Activated naive CD8-positive, alpha-beta T cell treated with anti-CD3 and anti-CD28 coated beads, Interleukin-2, amount 10 ng/mL, durations not matched to agents 7 days and 5 days (primary cell): Measurements from ENCODE around the gene SCYL2. TPM values are rescaled to one million over a fixed set of nuclear protein-coding genes. Genes with fewer than 3 reads are reported as not detected.
"Not testable (repeated sequence)": the region's sequence is repeated elsewhere in the genome, so short reads cannot be mapped to it uniquely, and the experiment has no call there.

ENCODE experiments used
- ATAC-seq: fragments of 150-1000 bp; cut with Tn5 transposase; one replicate; pipeline ENCODE4 v1.10.0; 2021; ENCODE audit warnings: low read depth, moderate library complexity
- POLR2A ChIA-PET: fragments of 350-600 bp; sonication (Branson Sonifier 250); formaldehyde crosslinking; loops from one replicate; lab custom pipeline; 2021; ENCODE audit warnings: antibody characterized with exemption; lab: Charles Lee
- DNase-seq: peaks from one replicate; pipeline ENCODE4 v3.0.0; 2021
- H3K27ac Mint-ChIP-seq: one replicate; pipeline ENCODE4 v1.8.0; 2022; ENCODE audit warnings: mild to moderate bottlenecking, mixed read lengths
- H3K27me3 Mint-ChIP-seq: one replicate; pipeline ENCODE4 v1.8.0; 2022; ENCODE audit warnings: mild to moderate bottlenecking, moderate library complexity, mixed read lengths
- H3K36me3 Mint-ChIP-seq: one replicate; pipeline ENCODE4 v1.8.0; 2021; ENCODE audit warnings: mild to moderate bottlenecking, mixed read lengths
- H3K4me1 Mint-ChIP-seq: one replicate; pipeline ENCODE4 v1.8.0; 2021; ENCODE audit warnings: mixed read lengths
- H3K4me3 Mint-ChIP-seq: one replicate; pipeline ENCODE4 v1.8.0; 2022; ENCODE audit warnings: mild to moderate bottlenecking, moderate library complexity, mixed read lengths
- H3K9me3 Mint-ChIP-seq: one replicate; pipeline ENCODE4 v1.8.0; 2021; ENCODE audit warnings: mixed read lengths
- total RNA-seq, 2 experiments: library from RNA; stranded (reverse); gene quantifications; one replicate each; pipeline ENCODE4 v1.2.3, GENCODE V29; 2021

Gene SCYL2
- total RNA-seq, 2 experiments from 2014 or later: 37.2 to 37.8 TPM

GRCh38 chr12:100273782-100274181, 6.8 kb downstream of the SCYL2 start:
- H3K9me3 Mint-ChIP-seq: no peaks in the 10 kb centered on the region
- peaks cover 20% of the 10 kb centered on the region for H3K36me3 Mint-ChIP-seq
- no peaks in the 10 kb centered on the region for H3K27me3 Mint-ChIP-seq
- H3K4me1 Mint-ChIP-seq: peaks cover 24% of the 10 kb centered on the region
- POLR2A ChIA-PET: no interaction called here
- H3K27ac Mint-ChIP-seq: no peak overlapping the region
- no peak for ATAC-seq
- no peak overlapping the region for H3K4me3 Mint-ChIP-seq
- no peak for DNase-seq

- ATAC-seq (no peak), DNase-seq (no peak)
- Mint-ChIP-seq H3K4me1 (peaks cover 19% of the 10 kb centered on the region), H3K27me3 (no peaks in the 10 kb centered on the region), H3K27ac (no peak overlapping the region), H3K4me3 (no peak overlapping the region), H3K9me3 (no peaks in the 10 kb centered on the region), H3K36me3 (peaks cover 20% of the 10 kb centered on the region)
- POLR2A ChIA-PET: no interaction called here
Observed at GRCh38 chr12:100274291-100274690, 7.3 kb downstream of the SCYL2 start.

GRCh38 chr12:100279159-100279558, 12.2 kb downstream of the SCYL2 start:
- no peak for ATAC-seq
- Mint-ChIP-seq H3K27ac (no peak overlapping the region), H3K27me3 (no peaks in the 10 kb centered on the region), H3K36me3 (peaks cover 15% of the 10 kb centered on the region), H3K9me3 (no peaks in the 10 kb centered on the region), H3K4me1 (peaks cover 4% of the 10 kb centered on the region), H3K4me3 (no peak overlapping the region)
- POLR2A ChIA-PET: no interaction called here
- DNase-seq: no peak

DNA sequence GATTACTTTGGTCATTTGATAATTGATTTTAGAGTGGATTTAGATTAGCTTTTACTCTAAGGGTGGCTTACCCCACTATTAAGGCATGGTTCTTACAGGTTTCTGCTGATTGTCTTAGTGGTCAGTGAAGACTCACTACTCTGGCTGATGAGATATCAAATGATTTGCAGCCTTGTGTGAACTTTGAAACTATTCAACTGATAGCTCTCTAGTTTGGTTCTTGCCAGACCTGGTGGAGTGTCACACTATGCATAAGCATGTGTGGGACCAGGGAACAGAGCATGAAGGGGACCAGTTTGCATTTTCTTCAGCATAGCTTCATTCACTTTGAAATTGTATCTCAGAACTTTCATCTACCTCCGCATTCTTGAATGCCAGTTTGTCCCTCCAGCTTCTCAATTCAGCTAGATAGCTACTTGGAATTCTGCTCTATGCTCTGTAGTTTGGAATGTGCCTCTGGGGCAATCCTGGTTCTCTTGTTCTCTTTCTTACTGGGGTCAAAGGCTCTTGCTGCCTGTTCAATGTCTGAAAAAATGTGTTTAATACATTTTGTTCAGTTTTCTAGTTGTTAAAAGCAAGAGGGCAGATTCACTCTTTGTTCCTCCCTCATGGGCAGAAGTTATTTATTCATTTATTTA, 12.7 kb downstream of the SCYL2 start:
- Mint-ChIP-seq H3K27me3 (no peaks in the 10 kb centered on the region), H3K9me3 (no peaks in the 10 kb centered on the region), H3K4me3 (no peak overlapping the region), H3K36me3 (peaks cover 10% of the 10 kb centered on the region), H3K4me1 (peaks cover 4% of the 10 kb centered on the region), H3K27ac (no peak overlapping the region)
- no peak for DNase-seq
- POLR2A ChIA-PET: no interaction called here
- no peak for ATAC-seq

DNA sequence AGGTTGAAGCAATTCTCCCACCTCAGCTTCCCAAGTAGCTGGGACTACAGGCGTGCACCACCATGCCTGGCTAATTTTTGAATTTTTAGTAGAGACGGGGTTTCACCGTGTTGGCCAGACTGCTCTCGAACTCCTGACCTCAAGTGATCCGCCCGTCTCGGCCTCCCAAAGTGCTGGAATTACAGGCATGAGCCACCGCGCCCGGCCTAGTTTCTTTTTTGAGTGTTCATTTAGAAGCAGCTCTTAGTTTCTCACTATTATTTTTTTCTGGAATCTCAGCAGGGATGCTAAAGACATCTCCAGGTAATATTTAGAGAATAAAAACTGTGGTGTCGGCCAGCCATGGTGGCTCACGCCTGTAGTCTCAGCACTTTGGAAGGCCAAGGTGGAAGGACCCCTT, 17.6 kb downstream of the SCYL2 start:
- not testable (repeated sequence) for H3K9me3 Mint-ChIP-seq, H3K4me3 Mint-ChIP-seq, H3K27ac Mint-ChIP-seq, DNase-seq, ATAC-seq, H3K27me3 Mint-ChIP-seq, H3K36me3 Mint-ChIP-seq, H3K4me1 Mint-ChIP-seq
- POLR2A ChIA-PET: interaction anchor here (1.3 kb wide), 1 partner anchor 18 kb away, joined by 3 read pairs; the partner anchor contains the start of genes DEPDC4 and SCYL2

GRCh38 chr12:100289038-100289437, 22.1 kb downstream of the SCYL2 start:
- H3K9me3 Mint-ChIP-seq: no peaks in the 10 kb centered on the region
- POLR2A ChIA-PET: no interaction called here
- no peak overlapping the region for H3K27ac Mint-ChIP-seq
- no peaks in the 10 kb centered on the region for H3K4me1 Mint-ChIP-seq
- H3K27me3 Mint-ChIP-seq: no peaks in the 10 kb centered on the region
- ATAC-seq (no peak), DNase-seq (no peak)
- peaks cover 17% of the 10 kb centered on the region for H3K36me3 Mint-ChIP-seq
- no peak overlapping the region for H3K4me3 Mint-ChIP-seq

GRCh38 chr12:100290016-100290415, 23.0 kb downstream of the SCYL2 start:
- H3K9me3 Mint-ChIP-seq: no peaks in the 10 kb centered on the region
- H3K27ac Mint-ChIP-seq: no peak overlapping the region
- H3K4me1 Mint-ChIP-seq: no peaks in the 10 kb centered on the region
- DNase-seq (no peak), ATAC-seq (no peak)
- POLR2A ChIA-PET: no interaction called here
- no peak overlapping the region for H3K4me3 Mint-ChIP-seq
- peaks cover 17% of the 10 kb centered on the region for H3K36me3 Mint-ChIP-seq
- H3K27me3 Mint-ChIP-seq: no peaks in the 10 kb centered on the region

DNA sequence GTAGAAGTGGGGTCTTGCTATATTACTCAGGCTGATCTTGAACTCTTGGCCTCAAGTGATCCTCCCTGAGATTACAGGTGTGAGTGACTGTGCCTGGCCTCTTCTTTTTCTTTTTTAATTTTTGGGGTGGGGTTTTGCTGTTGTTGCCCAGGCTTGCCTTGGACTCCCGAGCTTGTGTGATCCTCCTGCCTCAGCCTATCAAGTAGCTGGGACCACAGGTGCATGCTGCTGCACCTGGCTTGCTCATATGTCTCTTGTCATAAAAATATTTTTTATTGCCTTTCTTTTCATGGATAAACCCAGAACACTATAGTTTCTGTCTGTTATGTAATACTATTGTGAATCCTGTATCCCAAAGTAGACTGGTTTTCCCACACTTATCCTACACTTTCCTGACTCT, 26.0 kb downstream of the SCYL2 start:
- no peak overlapping the region for H3K27ac Mint-ChIP-seq
- POLR2A ChIA-PET: no interaction called here
- no peaks in the 10 kb centered on the region for H3K27me3 Mint-ChIP-seq
- no peaks in the 10 kb centered on the region for H3K4me1 Mint-ChIP-seq
- DNase-seq (no peak), ATAC-seq (no peak)
- no peaks in the 10 kb centered on the region for H3K9me3 Mint-ChIP-seq
- no peak overlapping the region for H3K4me3 Mint-ChIP-seq
- peaks cover 19% of the 10 kb centered on the region for H3K36me3 Mint-ChIP-seq

DNA sequence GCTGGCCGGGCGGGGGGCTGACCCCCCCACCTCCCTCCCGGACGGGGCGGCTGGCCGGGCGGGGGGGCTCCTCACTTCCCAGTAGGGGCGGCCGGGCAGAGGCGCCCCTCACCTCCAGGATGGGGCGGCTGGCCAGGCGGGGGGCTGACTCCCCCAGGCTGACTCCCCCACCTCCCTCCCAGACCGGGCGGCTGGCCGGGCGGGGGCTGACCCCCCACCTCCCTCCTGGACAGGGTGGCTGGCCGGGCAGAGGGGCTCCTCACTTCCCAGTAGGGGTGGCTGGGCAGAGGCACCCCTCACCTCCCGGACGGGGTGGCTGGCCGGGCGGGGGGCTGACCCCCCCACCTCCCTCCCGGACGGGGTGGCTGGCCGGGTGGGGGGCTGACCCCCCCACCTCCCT, 27.4 kb downstream of the SCYL2 start:
- H3K4me3 Mint-ChIP-seq, H3K4me1 Mint-ChIP-seq, ATAC-seq, H3K27ac Mint-ChIP-seq, DNase-seq, H3K9me3 Mint-ChIP-seq, POLR2A ChIA-PET, H3K27me3 Mint-ChIP-seq: not testable (repeated sequence)
- H3K36me3 Mint-ChIP-seq: peaks cover 25% of the 10 kb centered on the region

DNA sequence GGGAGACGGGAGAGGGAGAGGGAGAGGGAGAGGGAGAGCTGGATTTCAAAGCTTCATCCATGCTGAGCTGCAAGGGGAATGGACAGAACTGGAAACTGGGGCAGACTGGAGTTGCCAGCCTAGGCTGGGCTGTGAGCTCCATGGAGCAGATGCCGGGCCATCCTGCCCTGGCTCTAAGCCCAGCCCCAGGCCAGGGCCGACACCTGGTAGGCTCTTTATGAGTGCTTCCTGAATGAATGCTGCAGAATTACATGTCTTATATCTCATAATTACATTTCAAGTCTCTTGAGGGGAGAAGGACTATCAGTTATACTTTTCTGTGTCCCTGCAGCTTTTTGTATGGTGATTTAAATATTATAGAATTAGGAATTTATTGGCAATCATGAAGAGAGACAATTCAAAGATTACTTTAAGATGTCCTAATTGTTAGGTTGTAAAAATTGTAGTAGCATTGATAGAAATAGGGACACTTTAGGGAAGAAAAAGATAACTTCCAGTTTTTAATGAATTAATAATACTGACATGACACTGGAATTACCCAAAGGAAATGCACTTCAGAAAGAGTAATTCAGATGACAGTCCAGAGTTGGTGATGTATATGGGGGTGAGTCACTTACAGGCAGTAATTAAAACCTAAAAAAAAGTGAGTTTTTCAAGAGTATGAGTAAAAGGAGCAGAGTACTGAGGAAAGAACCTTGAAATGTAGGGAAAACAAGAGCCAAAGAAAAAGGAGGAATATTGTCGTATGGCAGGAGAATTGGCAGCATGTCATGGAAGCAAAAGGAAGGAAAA, 29.0 kb downstream of the SCYL2 start:
- ATAC-seq: no peak
- H3K36me3 Mint-ChIP-seq: peaks cover 35% of the 10 kb centered on the region
- H3K27me3 Mint-ChIP-seq: no peaks in the 10 kb centered on the region
- H3K27ac Mint-ChIP-seq: no peak overlapping the region
- H3K4me1 Mint-ChIP-seq: no peaks in the 10 kb centered on the region
- H3K4me3 Mint-ChIP-seq: no peak overlapping the region
- DNase-seq: no peak
- POLR2A ChIA-PET: no interaction called here
- peaks cover 3% of the 10 kb centered on the region for H3K9me3 Mint-ChIP-seq

GRCh38 chr12:100302081-100302480, 35.1 kb downstream of the SCYL2 start:
- H3K9me3 Mint-ChIP-seq: peaks cover 22% of the 10 kb centered on the region
- no peak for DNase-seq
- POLR2A ChIA-PET: no interaction called here
- no peak overlapping the region for H3K27ac Mint-ChIP-seq
- no peak overlapping the region for H3K4me3 Mint-ChIP-seq
- ATAC-seq: no peak
- no peaks in the 10 kb centered on the region for H3K27me3 Mint-ChIP-seq
- no peaks in the 10 kb centered on the region for H3K4me1 Mint-ChIP-seq
- peaks cover 77% of the 10 kb centered on the region for H3K36me3 Mint-ChIP-seq

GRCh38 chr12:100303831-100304230, 36.9 kb downstream of the SCYL2 start:
- ATAC-seq (no peak), DNase-seq (no peak)
- POLR2A ChIA-PET: no interaction called here
- Mint-ChIP-seq H3K4me1 (no peaks in the 10 kb centered on the region), H3K36me3 (peaks cover 80% of the 10 kb centered on the region), H3K4me3 (no peak overlapping the region), H3K27me3 (no peaks in the 10 kb centered on the region), H3K27ac (no peak overlapping the region), H3K9me3 (peaks cover 25% of the 10 kb centered on the region)

DNA sequence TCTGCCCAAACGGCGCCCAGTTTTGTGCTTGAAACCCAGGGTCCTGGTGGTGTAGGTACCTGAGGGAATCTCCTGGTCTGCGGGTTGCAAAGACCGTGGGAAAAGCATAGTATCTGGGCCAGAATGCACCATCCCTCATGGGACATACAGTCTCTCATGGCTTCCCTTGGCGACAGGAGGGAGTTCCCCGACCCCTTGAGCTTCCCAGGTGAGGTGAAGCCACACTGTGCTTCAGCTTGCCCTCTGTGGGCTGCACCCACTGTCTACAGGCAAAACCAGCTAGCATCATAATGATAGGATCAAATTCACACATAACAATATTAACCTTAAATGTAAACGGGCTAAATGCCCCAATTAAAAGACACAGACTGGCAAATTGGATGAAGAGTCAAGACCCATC, 37.4 kb downstream of the SCYL2 start:
- ATAC-seq, H3K27ac Mint-ChIP-seq, DNase-seq, H3K27me3 Mint-ChIP-seq, H3K4me1 Mint-ChIP-seq, POLR2A ChIA-PET, H3K4me3 Mint-ChIP-seq: not testable (repeated sequence)
- peaks cover 77% of the 10 kb centered on the region for H3K36me3 Mint-ChIP-seq
- peaks cover 25% of the 10 kb centered on the region for H3K9me3 Mint-ChIP-seq

GRCh38 chr12:100308138-100308537, 41.2 kb downstream of the SCYL2 start:
- H3K4me1 Mint-ChIP-seq, H3K27ac Mint-ChIP-seq: not testable (repeated sequence)
- peaks cover 52% of the 10 kb centered on the region for H3K36me3 Mint-ChIP-seq

More at GRCh38 chr12:100308138-100308537, 41.2 kb downstream of the SCYL2 start:
- H3K27me3 Mint-ChIP-seq, H3K4me3 Mint-ChIP-seq, POLR2A ChIA-PET, DNase-seq, ATAC-seq: not testable (repeated sequence)
- peaks cover 16% of the 10 kb centered on the region for H3K9me3 Mint-ChIP-seq
